Endothelial cell of umbilical vein (primary cell): ENCODE data around the gene RAD1.

Source experiments
- CTCF ChIP-seq, 2 donors: IDR thresholded peaks; 1 replicate in 1 of 2; 2 replicates in 1 of 2; pipeline ENCODE4 v1.5.1; 2011; ENCODE audit warnings: low read length in 2 of 2, mild to moderate bottlenecking in 2 of 2, moderate library complexity in 2 of 2, control low read depth in 1 of 2, inconsistent platforms in 1 of 2, low read depth in 1 of 2; ENCODE audit not compliant: insufficient read depth in 1 of 2; ENCODE audit errors: extremely low read depth in 1 of 2
- EZH2 ChIP-seq: IDR thresholded peaks from 2 replicates; pipeline ENCODE4 v1.6.1; 2012; ENCODE audit warnings: borderline replicate concordance, low read depth, mild to moderate bottlenecking, moderate library complexity, low read length, inconsistent platforms; ENCODE audit not compliant: severe bottlenecking
- FOS ChIP-seq: IDR thresholded peaks from 2 replicates; pipeline ENCODE4 v1.6.1; 2011; ENCODE audit warnings: mild to moderate bottlenecking, low read length, moderate library complexity, borderline replicate concordance; ENCODE audit not compliant: insufficient read depth
- GATA2 ChIP-seq: IDR thresholded peaks from 2 replicates; pipeline ENCODE4 v1.7.0; 2011; ENCODE audit warnings: low read depth, mild to moderate bottlenecking, moderate library complexity, mixed read lengths, low read length; ENCODE audit not compliant: insufficient read length, insufficient read depth
- JUN ChIP-seq: IDR thresholded peaks from 2 replicates; pipeline ENCODE4 v1.6.1; 2011; ENCODE audit warnings: borderline replicate concordance, low read depth; ENCODE audit not compliant: insufficient read length, insufficient read depth
- MAX ChIP-seq: IDR thresholded peaks from 2 replicates; pipeline ENCODE4 v1.6.1; 2011; ENCODE audit not compliant: insufficient read depth, insufficient read length
- MYC ChIP-seq: IDR thresholded peaks from one replicate; pipeline ENCODE4 v1.6.1; 2011; ENCODE audit warnings: mild to moderate bottlenecking, low read depth, low read length
- POLR2A ChIP-seq: IDR thresholded peaks from 2 replicates; pipeline ENCODE4 v1.6.1; 2012; ENCODE audit warnings: low read depth, mild to moderate bottlenecking, control low read depth, low read length
- POLR2AphosphoS5 ChIP-seq: IDR thresholded peaks from 2 replicates; pipeline ENCODE4 v1.6.1; 2012; ENCODE audit warnings: low read depth, mild to moderate bottlenecking, control low read depth, low read length, moderate library complexity; ENCODE audit not compliant: insufficient read depth

DNA sequence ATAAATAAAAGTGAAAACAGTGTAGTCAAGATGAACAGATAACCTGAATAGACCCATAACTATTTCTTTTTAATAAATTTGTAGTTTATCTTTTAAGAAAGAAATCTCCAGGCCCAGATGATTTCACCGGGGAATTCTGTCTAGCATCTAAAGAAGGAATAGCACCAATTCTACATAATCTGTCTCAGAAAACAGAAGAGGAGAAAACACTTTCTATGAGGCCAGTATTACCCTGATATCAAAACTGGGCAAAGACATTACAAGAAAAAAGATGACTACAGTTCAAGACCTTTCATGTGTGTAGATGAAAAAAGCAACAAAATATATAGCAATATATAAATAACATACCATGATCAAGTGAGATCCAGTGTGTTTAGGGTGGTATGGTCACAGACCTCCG is 44.9 kb downstream of the RAD1 start:
- TF ChIP-seq CTCF (IDR thresholded peaks at IDR 0.05; ENCODE audit: extremely low read depth in 1 of 2, insufficient read depth in 1 of 2, low read depth in 1 of 2, low read length in 2 of 2): no peak
- no peak for TF ChIP-seq FOS
- no peak for TF ChIP-seq MYC
- no peak for TF ChIP-seq POLR2A
- TF ChIP-seq JUN: no peak
- no peak for TF ChIP-seq POLR2AphosphoS5
- no peak for TF ChIP-seq EZH2
- no peak for TF ChIP-seq MAX
- TF ChIP-seq GATA2: no peak
